NT2/D1 (cell line): ENCODE measurements around the gene MICALL2.
"Not testable (repeated sequence)": the region's sequence is repeated elsewhere in the genome, so short reads cannot be mapped to it uniquely, and the experiment has no call there.

Experiments
- DNase-seq: peaks from one replicate; pipeline ENCODE4 v3.0.0-alpha.2; 2011; ENCODE audit warnings: low read depth, low spot score
- H3K27me3 ChIP-seq: 2 replicates; pipeline ENCODE4 v1.6.0; 2011; ENCODE audit warnings: mild to moderate bottlenecking; ENCODE audit not compliant: insufficient read length, insufficient read depth
- H3K36me3 ChIP-seq: 2 replicates; pipeline ENCODE4 v1.6.1; 2011; ENCODE audit warnings: mild to moderate bottlenecking, low read length, mixed read lengths; ENCODE audit not compliant: insufficient read depth, insufficient read length
- H3K4me1 ChIP-seq: 2 replicates; pipeline ENCODE4 v1.5.1; 2011; ENCODE audit not compliant: insufficient read depth, insufficient read length
- H3K4me3 ChIP-seq: 2 replicates; pipeline ENCODE4 v1.5.1; 2011; ENCODE audit warnings: low read depth; ENCODE audit not compliant: insufficient read length
- H3K9ac ChIP-seq: 2 replicates; pipeline ENCODE4 v1.6.0; 2011; ENCODE audit warnings: low read depth; ENCODE audit not compliant: insufficient read length
- H3K9me3 ChIP-seq: 2 replicates; pipeline ENCODE4 v1.5.1; 2011; ENCODE audit warnings: mild to moderate bottlenecking, low read length; ENCODE audit not compliant: insufficient read depth
- SUZ12 ChIP-seq: IDR thresholded peaks from 2 replicates; pipeline ENCODE4 v1.6.1; 2011; ENCODE audit not compliant: insufficient read length, insufficient read depth; ENCODE audit errors: extremely low read depth
- YY1 ChIP-seq: IDR thresholded peaks from 2 replicates; pipeline ENCODE4 v1.6.1; 2011; ENCODE audit not compliant: insufficient read length, insufficient read depth
- ZNF274 ChIP-seq: IDR thresholded peaks from 2 replicates; pipeline ENCODE4 v1.6.1; 2011; ENCODE audit warnings: mild to moderate bottlenecking, low read depth, low read length

MICALL2 gene

GRCh38 chr7:1445341-1445740, 13.9 kb downstream of the MICALL2 start:
- Histone ChIP-seq H3K36me3 (peaks cover 36% of the 10 kb centered on the region), H3K9ac (no peak overlapping the region), H3K27me3 (no peaks in the 10 kb centered on the region), H3K9me3 (no peaks in the 10 kb centered on the region), H3K4me1 (peaks cover 12% of the 10 kb centered on the region), H3K4me3 (no peak overlapping the region)
- DNase-seq = no peak
- TF ChIP-seq ZNF274 (no peak), SUZ12 (no peak), YY1 (no peak)

GRCh38 chr7:1444925-1445322, 14.3 kb downstream of the MICALL2 start:
- no peaks in the 10 kb centered on the region for H3K9me3 ChIP-seq
- no peak overlapping the region for H3K4me3 ChIP-seq
- TF ChIP-seq ZNF274 (no peak), YY1 (no peak), SUZ12 (no peak)
- H3K9ac ChIP-seq = no peak overlapping the region
- H3K27me3 ChIP-seq = no peaks in the 10 kb centered on the region
- peaks cover 12% of the 10 kb centered on the region for H3K4me1 ChIP-seq
- H3K36me3 ChIP-seq = peaks cover 36% of the 10 kb centered on the region
- DNase-seq = no peak

DNA sequence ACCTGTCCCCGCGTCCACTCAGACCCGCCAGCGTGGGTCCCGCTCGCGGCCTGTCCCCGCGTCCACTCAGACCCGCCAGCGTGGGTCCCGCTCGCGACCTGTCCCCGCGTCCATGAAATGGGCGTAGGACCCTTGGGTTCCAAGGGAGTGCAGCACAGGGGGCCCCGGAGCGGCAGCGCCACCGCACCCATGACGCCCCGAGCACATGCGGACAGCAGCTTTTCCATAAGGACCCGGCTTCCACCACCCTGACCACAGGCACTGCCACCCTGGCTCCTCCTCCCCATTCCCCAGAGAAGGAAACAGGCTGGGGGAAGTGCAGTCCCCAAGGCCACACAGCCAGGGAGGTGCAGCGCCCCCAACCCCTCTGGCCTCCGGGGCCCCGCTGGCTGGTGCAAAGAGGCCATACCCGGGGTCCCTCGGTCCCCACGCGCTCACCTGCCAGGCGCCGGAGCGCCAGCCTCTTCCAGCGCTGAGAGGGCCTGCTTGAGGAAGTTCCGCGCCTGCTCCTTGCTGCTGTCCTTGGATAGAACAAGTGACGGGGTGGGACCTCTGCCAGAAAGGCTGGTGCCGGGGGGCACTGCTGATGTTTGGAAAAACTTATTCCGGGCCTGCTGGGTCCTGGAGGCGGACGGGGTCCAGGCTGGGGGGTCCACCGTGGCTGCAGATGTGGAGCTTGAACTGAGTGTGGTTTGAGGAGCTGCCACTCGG, 14.9 kb downstream of the MICALL2 start:
- Histone ChIP-seq H3K9me3 (no peaks in the 10 kb centered on the region; the same call in 1 of the 2 replicates), H3K27me3 (no peaks in the 10 kb centered on the region), H3K9ac (no peak overlapping the region), H3K4me1 (peaks cover 8% of the 10 kb centered on the region), H3K4me3 (no peak overlapping the region), H3K36me3 (peaks cover 36% of the 10 kb centered on the region)
- TF ChIP-seq SUZ12 = no peak
- no peak for DNase-seq

GRCh38 chr7:1443587-1444200, 15.6 kb downstream of the MICALL2 start:
- H3K27me3 ChIP-seq, DNase-seq, H3K9me3 ChIP-seq, H3K9ac ChIP-seq, H3K4me1 ChIP-seq, H3K4me3 ChIP-seq: not testable (repeated sequence)
- peaks cover 37% of the 10 kb centered on the region for H3K36me3 ChIP-seq

- Histone ChIP-seq H3K4me1 (peaks cover 10% of the 10 kb centered on the region), H3K27me3 (no peaks in the 10 kb centered on the region), H3K9me3 (no peaks in the 10 kb centered on the region; the same call in 1 of the 2 replicates), H3K36me3 (peaks cover 44% of the 10 kb centered on the region), H3K4me3 (no peak overlapping the region), H3K9ac (no peak overlapping the region)
- TF ChIP-seq ZNF274 (no peak), YY1 (no peak), SUZ12 (no peak)
- no peak for DNase-seq
Measured at GRCh38 chr7:1442355-1443124, 16.7 kb downstream of the MICALL2 start.

- Histone ChIP-seq H3K36me3 (peaks cover 50% of the 10 kb centered on the region), H3K4me1 (peaks cover 10% of the 10 kb centered on the region), H3K9ac (no peak overlapping the region), H3K4me3 (no peak overlapping the region), H3K27me3 (no peaks in the 10 kb centered on the region), H3K9me3 (no peaks in the 10 kb centered on the region; the same call in 1 of the 2 replicates)
- no peak for DNase-seq
- TF ChIP-seq ZNF274 (no peak), YY1 (no peak), SUZ12 (no peak)
Measured at GRCh38 chr7:1441615-1442354, 17.5 kb downstream of the MICALL2 start.

DNA sequence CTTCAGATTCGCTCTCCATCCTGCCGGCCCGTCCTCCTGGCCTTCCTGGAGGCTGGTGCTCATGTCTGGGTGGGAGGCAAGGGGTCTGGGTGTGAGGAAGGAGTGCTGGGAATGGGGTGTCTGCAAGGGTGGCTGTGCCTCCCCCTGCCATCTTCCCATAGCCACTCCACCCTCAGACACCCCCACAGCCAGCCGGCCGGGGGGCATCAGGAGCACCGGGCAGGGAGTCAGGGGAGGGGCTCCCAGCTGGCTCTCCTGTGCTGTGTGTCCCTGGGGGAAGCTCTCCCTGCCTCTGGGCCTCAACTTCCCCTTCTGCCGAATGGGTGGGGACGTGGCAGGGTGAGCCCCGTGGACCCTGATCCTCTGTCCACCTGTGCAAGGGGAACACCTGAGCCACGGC, 18.6 kb downstream of the MICALL2 start:
- TF ChIP-seq SUZ12 (no peak), ZNF274 (no peak), YY1 (no peak)
- Histone ChIP-seq H3K27me3 (no peaks in the 10 kb centered on the region), H3K36me3 (peaks cover 55% of the 10 kb centered on the region)

More for the DNA sequence above, 18.6 kb downstream of the MICALL2 start:
- no peaks in the 10 kb centered on the region; the same call in 1 of the 2 replicates for H3K9me3 ChIP-seq
- H3K9ac ChIP-seq = no peak overlapping the region
- H3K4me1 ChIP-seq = peaks cover 10% of the 10 kb centered on the region
- no peak for DNase-seq
- H3K4me3 ChIP-seq = no peak overlapping the region
